CD14-positive monocyte (primary cell): ENCODE measurements around the gene FCRL6. TPM values are rescaled to one million over a fixed set of nuclear protein-coding genes. Genes with fewer than 3 reads are reported as not detected.

ENCODE experiments used
- DNase-seq, 3 donors: peaks; one replicate each; pipeline ENCODE4 v3.0.0-alpha.2; 2011 to 2022
- H2AFZ ChIP-seq: 2 replicates; pipeline ENCODE4 v1.6.0; 2012; ENCODE audit warnings: mild to moderate bottlenecking, low read depth, low read length, inconsistent platforms; ENCODE audit not compliant: insufficient read depth, poor library complexity, severe bottlenecking
- H3K27ac ChIP-seq, 2 donors: 1 replicate in 1 of 2; 2 replicates in 1 of 2; pipeline ENCODE4 v1.5.1; 2012 to 2013; ENCODE audit warnings: low read length in 2 of 2, control low read depth in 1 of 2, inconsistent platforms in 1 of 2, low read depth in 1 of 2, mild to moderate bottlenecking in 1 of 2
- H3K27me3 ChIP-seq, 2 donors: one replicate each; pipeline versions ENCODE4 v1.6.0 to v1.6.1; 2011 to 2013; ENCODE audit warnings: low read length in 2 of 2; ENCODE audit not compliant: control insufficient read depth in 2 of 2, insufficient read depth in 2 of 2
- H3K36me3 ChIP-seq, 2 donors: replicated peaks in 1 of 2; 1 replicate in 1 of 2; 2 replicates in 1 of 2; pipeline versions ENCODE4 v1.5.1 to v1.6.1; 2012 to 2013; ENCODE audit warnings: low read length in 2 of 2, control low read depth in 1 of 2, inconsistent platforms in 1 of 2, mild to moderate bottlenecking in 1 of 2; ENCODE audit not compliant: insufficient read depth in 2 of 2, control insufficient read depth in 1 of 2
- H3K4me1 ChIP-seq, 2 donors: 1 replicate in 1 of 2; 2 replicates in 1 of 2; pipeline versions ENCODE4 v1.5.1 to v1.6.1; 2012 to 2013; ENCODE audit warnings: low read length in 2 of 2, control low read depth in 1 of 2, inconsistent platforms in 1 of 2, mild to moderate bottlenecking in 1 of 2, moderate library complexity in 1 of 2; ENCODE audit not compliant: insufficient read depth in 2 of 2, control insufficient read depth in 1 of 2
- H3K4me2 ChIP-seq: replicated peaks from 2 replicates; pipeline ENCODE3; 2012; ENCODE audit warnings: low read length, moderate library complexity, mild to moderate bottlenecking; ENCODE audit not compliant: poor library complexity, severe bottlenecking; ENCODE audit errors: extremely low read depth
- H3K4me3 ChIP-seq, 3 experiments: fragments of 200-600 bp in 1 of 3; sonication (generic) in 1 of 3; replicated peaks in 1 of 3; 1 replicate in 2 of 3; 2 replicates in 1 of 3; pipeline ENCODE4 v1.5.1; 2011 to 2013; ENCODE audit warnings: low read length in 3 of 3, mild to moderate bottlenecking in 3 of 3, control low read depth in 2 of 3, low read depth in 2 of 3, inconsistent platforms in 1 of 3, moderate library complexity in 1 of 3
- H3K79me2 ChIP-seq: 2 replicates; pipeline ENCODE4 v1.6.0; 2012; ENCODE audit warnings: mild to moderate bottlenecking, control low read depth, inconsistent platforms, low read length, moderate library complexity; ENCODE audit not compliant: insufficient read depth
- H3K9ac ChIP-seq: 2 replicates; pipeline ENCODE4 v1.6.0; 2017; ENCODE audit warnings: low read length, mild to moderate bottlenecking; ENCODE audit not compliant: insufficient read depth, poor library complexity, severe bottlenecking
- H3K9me3 ChIP-seq, 2 donors: replicated peaks in 1 of 2; 1 replicate in 1 of 2; 2 replicates in 1 of 2; pipeline versions ENCODE4 v1.5.1 to v1.6.1; 2012 to 2013; ENCODE audit warnings: low read length in 2 of 2, control low read depth in 1 of 2; ENCODE audit not compliant: control insufficient read depth in 1 of 2, insufficient read depth in 1 of 2
- H4K20me1 ChIP-seq: 2 replicates; pipeline ENCODE4 v1.6.0; 2012; ENCODE audit warnings: mild to moderate bottlenecking, low read length, control low read depth, moderate library complexity; ENCODE audit not compliant: insufficient read depth
- H3K27ac Mint-ChIP-seq, 7 donors: one replicate each; pipeline ENCODE4 v1.8.0; 2020; ENCODE audit warnings: mild to moderate bottlenecking in 7 of 7, mixed read lengths in 7 of 7, moderate library complexity in 6 of 7, inconsistent platforms in 2 of 7
- H3K27me3 Mint-ChIP-seq, 3 donors: one replicate each; pipeline ENCODE4 v1.8.0; 2021 to 2022; ENCODE audit warnings: low read depth in 3 of 3, mild to moderate bottlenecking in 3 of 3, mixed read lengths in 3 of 3, moderate library complexity in 3 of 3, inconsistent platforms in 1 of 3
- H3K36me3 Mint-ChIP-seq, 2 donors: one replicate each; pipeline ENCODE4 v1.8.0; 2020; ENCODE audit warnings: mixed read lengths in 2 of 2, inconsistent platforms in 1 of 2, mild to moderate bottlenecking in 1 of 2
- H3K4me1 Mint-ChIP-seq: one replicate; pipeline ENCODE4 v1.8.0; 2020; ENCODE audit warnings: mild to moderate bottlenecking, mixed read lengths
- H3K4me3 Mint-ChIP-seq, 2 donors: one replicate each; pipeline ENCODE4 v1.8.0; 2020; ENCODE audit warnings: mild to moderate bottlenecking in 2 of 2, mixed read lengths in 2 of 2, moderate library complexity in 1 of 2
- H3K9me3 Mint-ChIP-seq, 7 donors: one replicate each; pipeline ENCODE4 v1.8.0; 2020 to 2022; ENCODE audit warnings: mixed read lengths in 7 of 7, mild to moderate bottlenecking in 6 of 7, moderate library complexity in 6 of 7, inconsistent platforms in 2 of 7
- WGBS: methylation state at CpG from one replicate; pipeline ENCODE4 v1.1.5; 2013; ENCODE audit warnings: missing lambda C conversion rate; ENCODE audit not compliant: insufficient coverage; 5-methylcytosine and 5-hydroxymethylcytosine counted together
- intact Hi-C, 2 donors: fragments of 100-400 bp; cut with micrococcal nuclease; formaldehyde crosslinking; loops; one replicate each; pipeline versions ENCODE4 v1.15.0 to v1.15.1; 2023
- polyA plus RNA-seq, 3 donors: library from polyadenylated mRNA; depleted of rRNA in 1 of 3; unstranded in 2 of 3; stranded (reverse) in 1 of 3; fragments of 300-500 nt in 2 of 3; fragments of >200 nt in 1 of 3; fragmentation: Illumina TruSeq in 2 of 3; gene quantifications; 1 replicate in 2 of 3; 2 replicates in 1 of 3; pipeline ENCODE4 v1.2.3, GENCODE V29; 2012 to 2021
- TF ChIP-seq, protein P1 (sequence below): fragments of 200-600 bp; IDR thresholded peaks from one replicate; pipeline ENCODE4 v1.8.0; 2022; ENCODE audit warnings: antibody characterized with exemption, mild to moderate bottlenecking

Gene FCRL6
- polyA plus RNA-seq, 3 donors: 0.15 to 0.36 (median 0.17) TPM

DNA sequence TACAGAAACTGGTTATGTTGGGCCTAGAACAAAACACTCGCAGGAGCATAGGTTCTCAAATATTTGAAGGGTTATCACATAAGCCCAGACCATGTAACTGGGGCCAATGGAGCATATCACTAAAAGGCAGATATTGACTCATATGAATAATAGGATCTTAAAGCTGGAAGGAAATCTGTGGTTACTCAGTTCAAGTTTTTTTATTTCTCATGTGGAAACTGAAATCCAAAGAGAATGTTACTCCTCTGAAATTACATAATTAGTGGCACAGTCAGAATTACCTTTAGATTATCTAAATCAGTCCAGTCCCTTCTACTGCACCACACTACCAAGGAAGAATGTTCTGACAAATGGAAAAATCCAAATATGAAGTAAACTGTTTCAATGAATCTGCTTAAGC, 36.6 kb downstream of the FCRL6 start:
- no peak for DNase-seq
- TF ChIP-seq, protein P1, sequence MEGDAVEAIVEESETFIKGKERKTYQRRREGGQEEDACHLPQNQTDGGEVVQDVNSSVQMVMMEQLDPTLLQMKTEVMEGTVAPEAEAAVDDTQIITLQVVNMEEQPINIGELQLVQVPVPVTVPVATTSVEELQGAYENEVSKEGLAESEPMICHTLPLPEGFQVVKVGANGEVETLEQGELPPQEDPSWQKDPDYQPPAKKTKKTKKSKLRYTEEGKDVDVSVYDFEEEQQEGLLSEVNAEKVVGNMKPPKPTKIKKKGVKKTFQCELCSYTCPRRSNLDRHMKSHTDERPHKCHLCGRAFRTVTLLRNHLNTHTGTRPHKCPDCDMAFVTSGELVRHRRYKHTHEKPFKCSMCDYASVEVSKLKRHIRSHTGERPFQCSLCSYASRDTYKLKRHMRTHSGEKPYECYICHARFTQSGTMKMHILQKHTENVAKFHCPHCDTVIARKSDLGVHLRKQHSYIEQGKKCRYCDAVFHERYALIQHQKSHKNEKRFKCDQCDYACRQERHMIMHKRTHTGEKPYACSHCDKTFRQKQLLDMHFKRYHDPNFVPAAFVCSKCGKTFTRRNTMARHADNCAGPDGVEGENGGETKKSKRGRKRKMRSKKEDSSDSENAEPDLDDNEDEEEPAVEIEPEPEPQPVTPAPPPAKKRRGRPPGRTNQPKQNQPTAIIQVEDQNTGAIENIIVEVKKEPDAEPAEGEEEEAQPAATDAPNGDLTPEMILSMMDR: no peak
- Histone ChIP-seq H3K79me2 (no peaks in the 10 kb centered on the region), H2AFZ (no peak overlapping the region), H3K4me1 (peaks cover 6 to 20% of the 10 kb centered on the region in 2 donors), H3K27me3 (no peaks in the 10 kb centered on the region), H3K9me3 (no peaks in the 10 kb centered on the region), H3K9ac (no peak overlapping the region), H3K4me2 (no peak overlapping the region), H3K4me3 (no peak overlapping the region), H4K20me1 (no peaks in the 10 kb centered on the region), H3K27ac (no peak overlapping the region), H3K36me3 (no peaks in the 10 kb centered on the region)
- peaks cover 30% of the 10 kb centered on the region for H3K4me1 Mint-ChIP-seq
- 40% methylated on average over 1 of the region's 1 CpG for WGBS
- intact Hi-C loops: no loop called here
- peaks cover 0 to 6% of the 10 kb centered on the region in 2 donors for H3K36me3 Mint-ChIP-seq
- peaks cover 0 to 5% (median 1%) of the 10 kb centered on the region in 3 donors for H3K27me3 Mint-ChIP-seq
- no peak overlapping the region for H3K4me3 Mint-ChIP-seq
- no peaks in the 10 kb centered on the region for H3K9me3 Mint-ChIP-seq
- H3K27ac Mint-ChIP-seq: peak overlapping the region in 1 of 7 donors; percentile 54

DNA sequence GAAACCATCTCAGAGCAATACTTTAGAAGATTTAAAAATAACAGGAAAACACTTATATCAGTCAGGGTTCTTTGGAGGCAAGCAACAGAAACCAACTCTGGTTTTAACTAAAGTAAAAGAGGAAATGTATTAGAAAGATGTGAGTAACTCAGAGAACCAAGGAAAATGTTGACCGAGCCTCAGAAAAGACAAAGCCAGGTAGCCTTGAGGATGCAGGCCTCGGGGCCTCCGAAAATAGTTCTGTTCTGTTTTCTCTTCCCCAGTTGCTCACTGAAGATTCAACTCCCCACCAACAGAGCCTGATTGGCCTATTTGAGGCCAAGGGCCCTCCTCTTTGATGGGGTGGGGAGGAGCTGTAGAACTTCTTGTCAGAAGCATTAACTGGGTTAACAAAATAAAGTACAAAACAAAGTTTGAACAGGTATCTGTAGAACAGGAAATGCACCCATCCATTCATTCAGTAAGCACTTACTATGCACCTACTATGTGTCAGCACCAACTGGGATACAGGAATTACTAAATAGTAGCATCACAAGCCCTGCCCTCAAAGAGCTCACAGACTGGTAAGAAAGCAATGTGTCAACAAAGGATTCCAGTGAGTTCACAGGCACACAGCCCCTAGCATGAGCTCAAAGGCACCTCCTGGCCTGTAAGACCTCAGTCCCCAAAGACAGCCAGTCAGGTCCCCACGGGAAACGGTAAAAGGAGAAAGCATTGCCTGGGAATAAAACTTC, 37.1 kb downstream of the FCRL6 start:
- no peak overlapping the region for H3K4me2 ChIP-seq
- H2AFZ ChIP-seq: no peak overlapping the region
- no peaks in the 10 kb centered on the region for H4K20me1 ChIP-seq
- Mint-ChIP-seq H3K27me3 (peaks cover 0 to 2% (median 1%) of the 10 kb centered on the region in 3 donors), H3K4me1 (peaks cover 26% of the 10 kb centered on the region), H3K36me3 (peaks cover 0 to 6% of the 10 kb centered on the region in 2 donors), H3K9me3 (no peaks in the 10 kb centered on the region), H3K27ac (peak overlapping the region in 1 of 7 donors; percentile 54), H3K4me3 (no peak overlapping the region)
- H3K9me3 ChIP-seq: no peaks in the 10 kb centered on the region
- H3K27ac ChIP-seq: no peak overlapping the region
- H3K36me3 ChIP-seq: no peaks in the 10 kb centered on the region
- H3K9ac ChIP-seq: no peak overlapping the region
- WGBS: no CpG with 5 or more reads among the region's 5 CpGs
- peaks cover 6 to 20% of the 10 kb centered on the region in 2 donors for H3K4me1 ChIP-seq
- no peak for DNase-seq
- H3K27me3 ChIP-seq: no peaks in the 10 kb centered on the region
- TF ChIP-seq, protein P1: no peak
- intact Hi-C loops: no loop called here
- no peak overlapping the region for H3K4me3 ChIP-seq
- H3K79me2 ChIP-seq: no peaks in the 10 kb centered on the region
